GM19463 (cell line): ENCODE results near the gene HOXD9.

Experiments
- ATAC-seq: cut with Tn5 transposase; IDR thresholded peaks from one replicate; pipeline ENCODE4 v1.9.1; 2021; ENCODE audit warnings: mild to moderate bottlenecking, moderate library complexity; ENCODE audit not compliant: unreplicated experiment

The HOXD9 gene

GRCh38 chr2:176137252-176137580 lies 14.7 kb downstream of the HOXD9 start:
- no peak for ATAC-seq

GRCh38 chr2:176137906-176138305 lies 15.4 kb downstream of the HOXD9 start:
- no peak for ATAC-seq

- ATAC-seq, result no peak
Observed at GRCh38 chr2:176138526-176138922, 16.0 kb downstream of the HOXD9 start.

GRCh38 chr2:176138923-176139660 lies 16.6 kb downstream of the HOXD9 start:
- ATAC-seq, result no peak

GRCh38 chr2:176139661-176140512 lies 17.4 kb downstream of the HOXD9 start:
- ATAC-seq, result no peak

GRCh38 chr2:176140513-176141317 lies 18.2 kb downstream of the HOXD9 start:
- ATAC-seq, result peak; percentile 96

- no peak for ATAC-seq
Observed at GRCh38 chr2:176142281-176142680, 19.8 kb downstream of the HOXD9 start.

- ATAC-seq, result no peak
Observed at GRCh38 chr2:176145085-176145969, 22.8 kb downstream of the HOXD9 start.

GRCh38 chr2:176146101-176146500 lies 23.6 kb downstream of the HOXD9 start:
- ATAC-seq, result no peak

GRCh38 chr2:176146645-176147044 lies 24.1 kb downstream of the HOXD9 start:
- no peak for ATAC-seq

GRCh38 chr2:176147210-176147799 lies 24.8 kb downstream of the HOXD9 start:
- no peak for ATAC-seq

- ATAC-seq, result no peak
Observed at GRCh38 chr2:176147800-176148496, 25.4 kb downstream of the HOXD9 start.

GRCh38 chr2:176148751-176149421 lies 26.4 kb downstream of the HOXD9 start:
- no peak for ATAC-seq

GRCh38 chr2:176149481-176149938 lies 27.0 kb downstream of the HOXD9 start:
- no peak for ATAC-seq

GRCh38 chr2:176149939-176150583 lies 27.5 kb downstream of the HOXD9 start:
- ATAC-seq, result no peak

- ATAC-seq, result no peak
Observed at GRCh38 chr2:176150584-176151441, 28.3 kb downstream of the HOXD9 start.
